Prostate gland (tissue), 2 donors: ENCODE results near the gene CCNF. TPM values are rescaled to one million over a fixed set of nuclear protein-coding genes. Genes with fewer than 3 reads are reported as not detected.
A peak's percentile ranks its signal among the peaks of the same experiment; 100 is the strongest.

Experiments used
- DNase-seq: peaks from one replicate; pipeline ENCODE4 v3.0.0-alpha.2; 2019; ENCODE audit warnings: low spot score
- H3K27ac ChIP-seq, 2 donors: fragments of 200-600 bp; sonication (generic); 2 replicates each; pipeline ENCODE4 v1.5.1; 2017 to 2019
- H3K27me3 ChIP-seq: fragments of 200-600 bp; sonication (generic); replicated peaks from 2 replicates; pipeline ENCODE4 v1.5.1; 2019; ENCODE audit not compliant: insufficient read depth
- H3K36me3 ChIP-seq, 2 donors: fragments of 200-600 bp; sonication (generic); 1 replicate in 1 of 2; 2 replicates in 1 of 2; pipeline versions ENCODE4 v1.5.1 to v1.8.1; 2017 to 2019
- H3K4me1 ChIP-seq: fragments of 200-600 bp; sonication (generic); replicated peaks from 2 replicates; pipeline ENCODE4 v1.5.1; 2019
- H3K4me3 ChIP-seq, 2 donors: fragments of 200-600 bp; sonication (generic); 2 replicates each; pipeline ENCODE4 v1.5.1; 2017 to 2019
- H3K9me3 ChIP-seq: fragments of 200-600 bp; sonication (generic); 2 replicates; pipeline ENCODE4 v1.5.1; 2017
- POLR2A ChIP-seq: fragments of 450-650 bp; IDR thresholded peaks from one replicate; pipeline ENCODE4 v1.6.1; 2016; ENCODE audit warnings: antibody characterized with exemption, mild to moderate bottlenecking
- POLR2AphosphoS5 ChIP-seq: sonication (generic); formaldehyde crosslinking; IDR thresholded peaks from one replicate; pipeline ENCODE4 v1.6.1; 2017; ENCODE audit warnings: antibody characterized with exemption
- WGBS: methylation state at CpG from one replicate; pipeline ENCODE4 v1.1.5; 2018; 5-methylcytosine and 5-hydroxymethylcytosine counted together
- intact Hi-C: fragments of 100-400 bp; cut with DNase I; formaldehyde crosslinking; loops from one replicate; pipeline ENCODE4 v1.14.2; 2022
- total RNA-seq, 2 donors: library from RNA; depleted of rRNA; stranded (reverse); fragments of >200 nt; gene quantifications; one replicate each; pipeline ENCODE4 v1.1.0, GENCODE V29; 2016
- TF ChIP-seq, protein P1 (sequence below), 4 experiments: fragments of 200-600 bp in 2 of 4; fragments of 450-650 bp in 2 of 4; sonication (generic) in 2 of 4; IDR thresholded peaks; 1 replicate in 3 of 4; 2 replicates in 1 of 4; pipeline ENCODE4 v1.5.1; 2016 to 2019; ENCODE audit warnings: antibody characterized with exemption in 4 of 4, mild to moderate bottlenecking in 2 of 4, moderate library complexity in 2 of 4

Gene CCNF
- total RNA-seq, 2 donors from 2014 or later = 7.3 to 8.0 TPM

DNA sequence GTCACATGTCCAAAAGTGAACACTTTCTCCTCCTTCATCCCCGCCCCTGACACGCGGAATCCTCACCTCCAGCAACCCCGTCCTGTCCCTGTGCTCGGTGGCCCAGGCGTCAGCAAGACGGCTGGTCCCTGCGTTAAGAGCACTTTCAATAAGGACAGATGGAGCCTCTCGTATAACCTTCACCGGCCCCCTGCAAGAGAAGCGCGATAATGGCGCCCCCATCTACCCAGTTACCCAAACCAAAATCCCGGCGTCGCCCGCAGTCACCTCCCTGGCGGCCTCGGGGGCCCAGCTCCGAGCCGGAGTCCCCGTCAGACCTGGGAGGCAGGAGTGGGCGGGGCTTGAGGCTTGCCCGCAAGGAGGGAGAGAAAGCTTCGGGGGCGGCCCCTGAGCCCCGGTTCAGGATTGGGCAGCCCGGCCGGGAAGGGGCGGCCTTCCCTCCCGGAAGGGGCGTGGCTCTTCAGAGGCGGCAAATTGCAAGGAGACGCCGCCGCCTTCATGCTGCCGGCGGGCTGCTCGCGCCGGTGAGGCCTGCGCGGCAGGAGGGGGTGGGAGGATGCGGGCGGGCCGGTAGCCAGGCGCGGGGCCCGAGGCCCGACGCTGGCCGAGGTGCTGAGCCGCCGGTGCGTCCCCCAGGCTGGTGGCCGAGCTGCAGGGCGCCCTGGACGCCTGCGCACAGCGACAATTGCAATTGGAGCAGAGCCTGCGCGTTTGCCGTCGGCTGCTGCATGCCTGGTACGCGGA, 30.6 kb downstream of the CCNF start, which contains the start of gene TEDC2:
Gene TEDC2, plus strand, starts transcription at position 463 of the 744 bp plus-strand sequence. Its CDS starts 36 bp downstream, at position 499.
- WGBS = 0% methylated on average over 31 of the region's 66 CpGs
- no peaks in the 10 kb centered on the region for H3K36me3 ChIP-seq
- peak; percentile 95 for DNase-seq
- TF ChIP-seq, protein P1, sequence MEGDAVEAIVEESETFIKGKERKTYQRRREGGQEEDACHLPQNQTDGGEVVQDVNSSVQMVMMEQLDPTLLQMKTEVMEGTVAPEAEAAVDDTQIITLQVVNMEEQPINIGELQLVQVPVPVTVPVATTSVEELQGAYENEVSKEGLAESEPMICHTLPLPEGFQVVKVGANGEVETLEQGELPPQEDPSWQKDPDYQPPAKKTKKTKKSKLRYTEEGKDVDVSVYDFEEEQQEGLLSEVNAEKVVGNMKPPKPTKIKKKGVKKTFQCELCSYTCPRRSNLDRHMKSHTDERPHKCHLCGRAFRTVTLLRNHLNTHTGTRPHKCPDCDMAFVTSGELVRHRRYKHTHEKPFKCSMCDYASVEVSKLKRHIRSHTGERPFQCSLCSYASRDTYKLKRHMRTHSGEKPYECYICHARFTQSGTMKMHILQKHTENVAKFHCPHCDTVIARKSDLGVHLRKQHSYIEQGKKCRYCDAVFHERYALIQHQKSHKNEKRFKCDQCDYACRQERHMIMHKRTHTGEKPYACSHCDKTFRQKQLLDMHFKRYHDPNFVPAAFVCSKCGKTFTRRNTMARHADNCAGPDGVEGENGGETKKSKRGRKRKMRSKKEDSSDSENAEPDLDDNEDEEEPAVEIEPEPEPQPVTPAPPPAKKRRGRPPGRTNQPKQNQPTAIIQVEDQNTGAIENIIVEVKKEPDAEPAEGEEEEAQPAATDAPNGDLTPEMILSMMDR (IDR thresholded peaks at IDR 0.05) = no peak
- TF ChIP-seq POLR2AphosphoS5 (peak; percentile 87), POLR2A (peak; percentile 14)
- peak within 1 kb of the TSS; percentile 18 to 26 for H3K27ac ChIP-seq
- H3K27me3 ChIP-seq = no peaks in the 10 kb centered on the region
- no peaks in the 10 kb centered on the region for H3K4me1 ChIP-seq
- intact Hi-C loops = no loop called here
- H3K9me3 ChIP-seq = no peaks in the 10 kb centered on the region
- H3K4me3 ChIP-seq = peak within 1 kb of the TSS; percentile 45

- DNase-seq = no peak
- no peaks in the 10 kb centered on the region for H3K27me3 ChIP-seq
- 12% methylated on average over 5 of the region's 20 CpGs for WGBS
- no peak overlapping the region for H3K27ac ChIP-seq
- TF ChIP-seq, protein P1 (IDR thresholded peaks at IDR 0.05) = no peak
- TF ChIP-seq POLR2A (no peak), POLR2AphosphoS5 (no peak)
- no peaks in the 10 kb centered on the region for H3K9me3 ChIP-seq
- H3K4me3 ChIP-seq = peak overlapping the region; percentile 45
- H3K36me3 ChIP-seq = no peaks in the 10 kb centered on the region
- intact Hi-C loops = no loop called here
- H3K4me1 ChIP-seq = no peaks in the 10 kb centered on the region
These were observed 31.1 kb downstream of the CCNF start for GRCh38 chr16:2460391-2460713.

DNA sequence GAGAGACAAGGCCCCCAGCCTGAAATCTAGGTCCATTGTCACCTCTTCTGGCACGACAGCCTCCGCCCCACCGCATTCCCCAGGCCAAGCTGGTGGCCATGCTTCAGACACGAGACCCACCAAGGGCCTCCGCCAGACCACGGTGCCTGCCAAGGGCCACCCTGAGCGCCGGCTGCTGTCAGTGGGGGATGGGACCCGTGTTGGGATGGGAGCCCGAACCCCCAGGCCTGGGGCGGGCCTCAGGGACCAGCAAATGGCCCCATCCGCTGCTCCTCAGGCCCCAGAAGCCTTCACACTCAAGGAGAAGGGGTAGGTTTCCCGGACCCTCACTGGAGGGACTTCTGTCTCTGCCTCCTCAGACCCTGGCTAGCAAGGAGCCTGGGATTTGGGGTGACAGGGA, 31.7 kb downstream of the CCNF start:
- Histone ChIP-seq H3K4me1 (no peaks in the 10 kb centered on the region), H3K27me3 (no peaks in the 10 kb centered on the region), H3K36me3 (no peaks in the 10 kb centered on the region), H3K27ac (no peak overlapping the region), H3K9me3 (no peaks in the 10 kb centered on the region), H3K4me3 (no peak overlapping the region)
- TF ChIP-seq POLR2A (no peak), POLR2AphosphoS5 (no peak)
- TF ChIP-seq, protein P1 (IDR thresholded peaks at IDR 0.05) = no peak
- intact Hi-C loops = no loop called here
- DNase-seq = no peak
- WGBS = 75% methylated on average over 11 of the region's 13 CpGs

GRCh38 chr16:2462031-2462866, 33.0 kb downstream of the CCNF start:
- no peaks in the 10 kb centered on the region for H3K4me1 ChIP-seq
- intact Hi-C loops = no loop called here
- TF ChIP-seq POLR2A (no peak), POLR2AphosphoS5 (no peak)
- TF ChIP-seq, protein P1 (IDR thresholded peaks at IDR 0.05) = no peak
- no peaks in the 10 kb centered on the region for H3K36me3 ChIP-seq
- H3K27ac ChIP-seq = no peak overlapping the region
- DNase-seq = no peak
- H3K4me3 ChIP-seq = no peak overlapping the region
- WGBS = 94% methylated on average over 22 of the region's 23 CpGs
- H3K9me3 ChIP-seq = no peaks in the 10 kb centered on the region
- H3K27me3 ChIP-seq = no peaks in the 10 kb centered on the region
